ENCODE results near the gene SLC2A11.

- no peak for TF ChIP-seq CTCF (IDR thresholded peaks at IDR 0.05)
- no peak for TF ChIP-seq POLR2A (IDR thresholded peaks at IDR 0.05)
Measured at GRCh38 chr22:23897320-23897719, 39.6 kb downstream of the SLC2A11 start.
